ENCODE measurements around the gene DTL.

DNA sequence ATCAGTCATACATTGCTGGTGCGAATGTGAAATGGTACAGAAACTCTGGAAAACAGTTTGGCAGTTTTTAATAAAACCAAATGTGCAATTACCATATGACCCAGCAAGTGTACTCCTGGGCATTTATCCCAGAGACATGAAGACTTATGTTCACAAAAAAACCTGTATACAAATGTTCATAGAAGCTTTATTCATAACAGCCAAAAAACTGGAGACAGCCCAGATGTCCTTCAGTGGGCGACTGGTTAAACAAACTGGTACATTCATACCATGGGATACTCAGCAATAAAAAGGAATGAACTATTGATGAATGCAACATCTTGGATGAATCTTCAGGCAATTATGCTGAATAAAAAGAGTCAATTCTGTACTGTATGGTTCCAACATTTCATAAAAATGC, 97.8 kb downstream of the DTL start:
- TF ChIP-seq ZNF274 (IDR thresholded peaks at IDR 0.05; ENCODE audit: low read depth, low read length) (no peak), YY1 (IDR thresholded peaks at IDR 0.05; ENCODE audit: insufficient read depth, insufficient read length) (no peak), SUZ12 (IDR thresholded peaks at IDR 0.05; ENCODE audit: extremely low read depth, insufficient read depth, insufficient read length) (no peak)

All from NT2/D1 (cell line).